ENCODE results near the gene TADA2A.
A peak's percentile ranks its signal among the peaks of the same experiment; 100 is the strongest.
"Not testable (repeated sequence)": the region's sequence is repeated elsewhere in the genome, so short reads cannot be mapped to it uniquely, and the experiment has no call there.

TADA2A gene

DNA sequence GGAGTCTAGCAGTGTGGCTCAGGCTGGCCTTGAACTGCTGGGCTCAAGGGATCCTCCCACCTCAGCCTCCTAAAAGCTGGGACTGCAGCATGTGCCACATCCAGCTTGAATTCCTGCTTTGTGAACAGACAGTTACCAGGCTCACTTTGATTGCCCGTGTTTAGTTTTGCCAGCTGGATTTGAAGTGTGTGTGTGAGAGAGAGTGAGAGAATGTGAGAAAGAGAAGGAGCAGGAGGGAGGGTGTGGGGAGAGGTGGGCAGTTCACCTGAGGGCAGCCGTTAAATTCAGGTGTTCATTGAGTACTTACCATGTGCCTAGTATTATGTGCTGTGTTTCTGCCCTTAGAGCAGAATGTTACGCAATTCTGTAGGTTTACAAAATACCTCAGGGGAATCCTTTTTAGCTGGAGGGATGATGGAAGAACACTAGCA, 87.7 kb downstream of the TADA2A start:
- DNase-seq, result no peak

DNA sequence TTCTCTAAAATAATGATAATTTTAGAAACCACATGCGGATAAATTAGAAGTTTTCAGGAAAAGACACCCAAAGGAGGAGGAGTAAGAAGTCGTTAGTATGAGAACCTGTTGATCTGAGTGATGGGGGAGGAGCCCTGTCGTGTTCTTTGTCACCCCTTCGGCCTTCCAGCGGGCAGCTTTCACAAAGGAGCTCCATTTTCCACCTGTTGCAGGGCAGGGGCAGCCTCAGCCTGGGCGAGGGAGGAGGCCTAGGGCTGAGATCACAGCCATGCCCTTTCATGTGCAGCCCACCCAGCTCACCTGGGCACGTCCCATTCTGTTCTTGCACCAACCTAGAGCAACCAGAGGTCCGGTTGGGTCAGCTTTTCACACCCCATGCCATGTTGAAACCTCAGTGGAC, 88.3 kb downstream of the TADA2A start:
- DNase-seq, result no peak

DNA sequence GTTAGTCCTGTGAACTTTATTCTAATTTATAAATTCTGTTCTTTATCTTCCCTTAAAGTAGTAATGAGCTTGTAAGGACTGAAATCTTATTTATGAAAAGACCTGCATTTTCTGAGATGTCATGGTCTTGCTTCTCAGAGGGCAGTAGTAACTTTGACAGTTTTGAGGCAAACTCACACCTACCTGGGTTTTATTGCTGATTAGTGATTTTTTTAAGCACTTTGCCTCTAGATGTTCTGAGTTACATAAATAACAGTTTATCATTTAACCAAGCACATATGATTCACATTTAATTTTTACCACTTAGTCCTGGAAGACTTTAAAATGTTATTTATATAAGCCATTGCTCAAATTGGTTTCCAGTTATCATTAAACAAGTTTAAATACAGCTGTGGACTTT, 93.7 kb downstream of the TADA2A start:
- no peak for DNase-seq

DNA sequence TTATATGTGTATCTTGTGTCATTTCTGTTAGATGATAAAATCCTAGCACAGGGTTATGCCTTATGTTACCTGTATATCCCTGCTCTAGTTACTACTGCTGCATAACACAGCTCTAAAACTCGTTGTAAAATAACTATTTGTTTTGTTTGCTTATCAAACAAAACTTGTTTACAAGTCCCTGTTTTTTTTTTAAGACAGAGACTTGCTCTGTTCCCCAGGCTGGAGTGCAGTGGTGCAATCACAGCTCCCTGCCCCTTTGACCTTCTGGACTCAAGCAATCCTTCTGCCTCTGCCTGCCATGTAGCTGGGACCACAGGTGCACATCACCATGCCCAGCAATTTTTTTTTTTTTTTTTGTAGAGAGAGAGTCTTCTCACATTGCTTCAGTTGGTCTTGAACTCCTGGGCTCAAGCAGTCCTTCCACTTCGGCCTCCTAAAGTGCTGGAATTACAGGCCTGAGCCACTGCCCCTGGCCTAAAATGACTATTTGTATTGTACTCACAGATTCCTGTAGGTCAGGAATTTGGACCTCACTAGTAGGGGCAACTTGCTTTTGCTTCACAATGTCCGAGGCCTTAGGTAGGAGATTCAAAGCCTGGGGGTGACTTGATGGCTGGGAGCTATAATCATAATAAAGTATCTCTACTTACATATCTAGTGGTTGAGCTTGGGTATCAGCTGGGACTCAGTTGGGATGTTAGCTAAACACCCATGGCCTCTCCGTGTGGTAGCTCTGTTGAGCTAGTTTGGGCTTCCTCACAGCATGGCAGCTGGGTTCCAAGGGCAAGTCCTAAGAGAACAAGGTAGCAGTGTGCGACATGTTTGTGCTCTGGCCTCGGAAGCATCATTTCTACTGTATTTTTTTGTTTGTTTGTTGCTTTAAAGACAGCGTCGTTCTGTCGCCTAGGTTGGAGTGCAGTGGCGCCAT, 95.6 kb downstream of the TADA2A start:
- no peak for DNase-seq

DNA sequence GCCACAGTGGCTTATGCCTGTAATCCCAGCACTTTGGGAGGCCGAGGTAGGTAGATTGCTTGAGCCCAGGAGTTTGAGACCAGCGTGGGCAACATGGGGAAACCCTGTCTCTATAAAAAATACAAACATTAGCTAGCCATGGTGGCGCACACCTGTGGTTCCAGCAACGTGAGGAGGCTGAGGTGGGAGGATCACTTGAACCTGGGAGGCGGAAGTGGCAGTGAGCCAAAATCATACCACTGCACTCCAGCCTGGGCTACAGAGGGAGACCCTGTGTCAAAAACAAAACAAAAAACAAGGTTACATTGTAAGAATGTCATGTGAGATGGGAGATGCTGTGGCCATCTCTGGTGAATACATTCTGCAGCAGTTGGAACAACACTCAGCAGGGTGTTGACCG, 96.5 kb downstream of the TADA2A start:
- no peak for DNase-seq

DNA sequence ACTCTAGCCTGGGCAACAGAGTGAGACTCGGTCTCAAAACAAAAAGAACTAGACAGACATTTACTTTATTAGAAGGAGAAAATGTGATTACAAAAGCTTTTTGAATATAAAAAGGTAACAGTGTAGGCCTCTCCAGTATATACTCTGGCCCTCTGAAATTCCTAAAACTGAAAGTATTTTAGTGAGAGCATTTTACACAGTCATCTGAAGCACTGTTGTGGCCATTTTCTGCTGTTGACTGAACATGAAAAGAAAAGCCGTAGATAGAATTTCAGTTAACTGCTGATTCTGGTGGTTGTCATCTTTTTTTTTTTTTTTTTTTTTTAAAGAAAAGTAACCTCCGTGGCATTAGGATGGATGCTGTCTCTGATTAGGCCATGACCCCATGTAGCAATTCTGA, 98.6 kb downstream of the TADA2A start:
- DNase-seq, result no peak

DNA sequence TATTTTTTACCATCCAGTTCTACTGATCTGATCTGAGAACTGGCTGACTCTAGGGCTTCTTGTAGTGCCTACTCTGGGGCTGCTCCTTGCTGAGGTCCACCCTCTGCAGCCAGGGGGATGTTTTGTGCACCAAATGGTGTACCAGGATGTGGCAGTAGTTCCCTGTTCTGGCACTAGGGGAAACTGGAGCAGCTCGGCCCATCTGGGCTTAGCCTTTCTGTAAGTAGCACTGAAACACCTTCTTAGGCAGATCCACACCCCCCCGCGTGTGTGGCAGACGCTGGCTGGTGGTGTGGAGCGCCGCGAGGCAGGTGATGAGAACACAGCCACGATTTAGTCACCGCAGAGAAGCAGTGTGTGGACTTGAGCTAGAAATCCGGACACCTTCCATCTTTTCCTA, 100.0 kb downstream of the TADA2A start:
- peak in 1 of 2 experiments; percentile 39 for DNase-seq

DNA sequence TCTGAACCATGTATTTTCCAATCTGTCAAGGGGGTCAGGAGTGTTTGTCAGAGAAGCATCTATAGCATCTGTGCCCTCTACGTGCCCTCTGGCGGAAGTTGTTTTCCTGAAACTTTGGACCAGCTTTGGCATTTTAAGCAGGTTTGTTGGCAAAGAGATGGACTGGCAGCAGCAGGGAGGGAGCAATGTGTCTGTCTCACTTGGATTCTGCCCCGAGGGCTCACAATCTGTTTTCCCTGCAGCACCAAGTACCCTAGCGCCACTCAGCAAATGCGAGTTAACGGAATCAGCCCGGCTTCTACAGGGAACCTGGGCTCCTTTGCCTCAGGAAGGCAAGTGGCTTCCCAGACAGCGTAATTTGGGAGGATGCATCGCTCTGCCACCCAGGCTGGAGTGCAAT, 100.4 kb downstream of the TADA2A start:
- DNase-seq, result no peak

DNA sequence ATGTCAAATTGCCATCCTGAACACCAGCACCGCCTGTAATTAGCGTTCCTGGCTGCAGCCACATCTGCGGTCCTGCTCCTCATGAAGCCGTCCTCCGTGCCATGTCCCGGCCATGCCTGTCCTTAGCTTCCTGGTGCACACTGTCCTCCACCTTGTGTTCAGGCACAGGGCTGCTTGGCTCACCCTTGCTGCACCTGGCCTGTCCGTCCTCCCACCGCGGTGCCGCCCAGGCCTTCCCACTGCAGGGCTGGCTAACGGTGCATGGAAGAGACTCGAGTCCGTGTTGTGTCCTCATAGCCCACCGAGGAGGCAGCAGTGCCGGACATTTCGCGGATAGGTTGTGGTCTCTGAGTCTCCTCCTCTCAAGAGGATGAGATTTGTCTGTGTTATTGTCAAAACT, 103.4 kb downstream of the TADA2A start:
- no peak for DNase-seq

DNA sequence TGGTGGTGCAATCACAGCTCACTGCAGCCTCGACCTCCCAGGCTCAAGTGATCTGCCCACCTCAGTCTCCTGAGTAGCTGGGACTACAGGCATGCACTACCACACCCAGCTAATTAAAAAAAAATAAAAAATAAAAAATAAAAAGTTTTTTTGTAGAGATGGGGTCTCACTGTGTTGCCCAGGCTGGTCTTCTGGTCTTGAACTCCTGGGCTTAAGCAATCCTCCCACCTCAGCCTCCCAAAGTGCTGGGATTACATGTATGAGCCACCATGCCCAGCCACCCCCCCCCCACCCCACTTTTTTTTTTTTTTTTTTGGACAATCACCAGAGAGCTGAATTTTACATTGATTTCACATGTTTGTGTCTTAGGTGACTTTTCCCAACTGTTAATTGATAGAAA, 105.0 kb downstream of the TADA2A start:
- not testable (repeated sequence) for DNase-seq

DNA sequence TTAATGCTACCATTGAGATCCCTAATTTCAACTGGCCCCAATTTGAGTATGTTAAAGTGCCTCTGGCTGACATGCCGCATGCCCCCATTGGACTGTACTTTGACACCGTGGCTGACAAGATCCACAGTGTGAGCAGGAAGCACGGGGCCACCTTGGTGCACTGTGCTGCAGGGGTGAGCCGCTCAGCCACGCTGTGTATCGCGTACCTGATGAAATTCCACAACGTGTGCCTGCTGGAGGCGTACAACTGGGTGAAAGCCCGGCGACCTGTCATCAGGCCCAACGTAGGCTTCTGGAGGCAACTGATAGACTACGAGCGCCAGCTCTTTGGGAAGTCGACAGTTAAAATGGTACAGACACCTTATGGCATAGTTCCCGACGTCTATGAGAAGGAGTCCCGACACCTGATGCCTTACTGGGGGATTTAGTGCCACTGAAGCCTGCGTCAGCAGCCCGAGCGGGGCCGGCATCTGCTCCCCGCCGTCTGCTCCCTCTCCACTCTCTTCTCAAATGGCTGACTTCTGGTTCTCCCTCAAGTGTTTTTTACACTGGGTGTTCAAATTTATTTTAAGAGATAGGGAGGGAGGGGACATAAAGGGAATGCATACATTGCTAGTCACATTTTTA, 105.9 kb downstream of the TADA2A start:
- no peak for DNase-seq

DNA sequence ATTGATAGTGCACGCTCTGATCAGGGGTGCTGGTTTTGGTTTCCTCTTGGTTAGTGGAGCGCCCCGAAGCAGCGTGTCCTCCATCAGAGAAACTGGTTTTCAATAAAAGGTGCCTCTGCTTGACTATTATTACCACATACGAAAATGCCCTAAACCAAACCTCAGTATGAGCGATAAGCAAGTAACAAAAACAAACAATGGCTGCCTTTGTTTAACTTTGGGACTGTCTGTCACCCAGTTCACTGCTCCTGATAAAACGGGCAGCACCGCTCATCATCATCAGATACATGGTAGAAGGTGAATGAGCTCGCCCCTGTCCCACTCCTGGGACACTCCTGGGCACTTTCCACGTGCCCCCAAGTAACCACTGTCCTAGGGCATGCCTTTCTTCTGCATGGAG, 107.0 kb downstream of the TADA2A start:
- no peak for DNase-seq

DNA sequence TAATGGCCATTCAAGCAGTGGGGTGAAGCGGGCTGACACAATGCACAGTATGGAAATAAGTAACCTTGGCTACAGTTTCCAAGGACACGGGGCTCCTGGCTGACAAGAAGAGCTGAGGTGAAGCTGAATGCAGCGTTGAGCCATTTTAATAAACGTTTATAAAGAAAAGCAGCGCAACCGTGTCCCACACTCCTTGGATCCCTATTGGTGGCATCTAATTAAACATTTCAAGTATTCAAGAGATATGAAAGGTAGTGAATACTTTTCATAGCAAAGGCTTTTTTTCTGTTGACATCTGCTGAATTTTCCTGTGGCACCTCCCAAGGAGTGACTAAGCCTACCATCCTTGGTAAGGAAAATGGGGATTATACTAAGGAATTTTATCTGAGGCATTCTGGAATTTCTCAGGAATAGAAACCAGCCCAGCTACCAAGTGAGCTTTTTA, 109.5 kb downstream of the TADA2A start:
- no peak for DNase-seq

DNA sequence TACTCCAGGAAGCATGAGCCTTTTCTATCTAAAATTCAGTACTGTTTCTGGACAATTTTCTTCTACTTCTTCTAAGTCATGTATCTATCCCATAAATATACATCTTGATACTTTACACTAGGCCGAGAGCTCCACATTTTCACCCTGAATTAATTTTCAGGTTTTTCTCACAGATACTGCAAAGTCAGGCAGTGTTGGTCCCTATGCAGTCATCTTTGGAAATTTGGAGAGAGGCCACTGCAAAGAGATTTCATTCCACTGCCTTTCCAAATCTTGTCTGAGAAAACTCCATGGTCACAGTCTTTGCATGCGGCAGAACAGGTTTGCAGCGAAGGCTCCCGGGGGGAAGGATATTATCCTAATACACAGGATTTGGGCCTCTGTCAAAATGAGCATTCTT, 111.2 kb downstream of the TADA2A start:
- no peak for DNase-seq

DNA sequence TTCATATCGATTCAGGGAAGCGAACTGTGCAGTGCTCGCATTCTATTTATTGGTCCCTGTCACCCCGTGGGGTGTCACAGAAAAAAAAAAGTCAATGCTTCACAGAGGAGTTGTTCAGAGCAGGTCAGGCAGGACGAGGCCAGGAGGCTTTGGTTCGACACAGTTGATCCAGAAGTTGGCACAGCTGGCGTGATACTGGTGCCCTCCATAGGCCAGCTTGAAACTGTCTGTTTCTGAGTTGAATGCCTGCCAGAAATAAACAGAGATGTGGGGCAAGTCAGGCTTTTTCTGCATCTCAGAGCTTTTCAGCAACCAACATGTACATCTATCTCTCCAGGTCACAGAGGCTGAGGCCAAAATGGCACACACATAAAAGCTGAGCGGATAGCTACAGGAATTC, 112.1 kb downstream of the TADA2A start:
- no peak for DNase-seq

DNA sequence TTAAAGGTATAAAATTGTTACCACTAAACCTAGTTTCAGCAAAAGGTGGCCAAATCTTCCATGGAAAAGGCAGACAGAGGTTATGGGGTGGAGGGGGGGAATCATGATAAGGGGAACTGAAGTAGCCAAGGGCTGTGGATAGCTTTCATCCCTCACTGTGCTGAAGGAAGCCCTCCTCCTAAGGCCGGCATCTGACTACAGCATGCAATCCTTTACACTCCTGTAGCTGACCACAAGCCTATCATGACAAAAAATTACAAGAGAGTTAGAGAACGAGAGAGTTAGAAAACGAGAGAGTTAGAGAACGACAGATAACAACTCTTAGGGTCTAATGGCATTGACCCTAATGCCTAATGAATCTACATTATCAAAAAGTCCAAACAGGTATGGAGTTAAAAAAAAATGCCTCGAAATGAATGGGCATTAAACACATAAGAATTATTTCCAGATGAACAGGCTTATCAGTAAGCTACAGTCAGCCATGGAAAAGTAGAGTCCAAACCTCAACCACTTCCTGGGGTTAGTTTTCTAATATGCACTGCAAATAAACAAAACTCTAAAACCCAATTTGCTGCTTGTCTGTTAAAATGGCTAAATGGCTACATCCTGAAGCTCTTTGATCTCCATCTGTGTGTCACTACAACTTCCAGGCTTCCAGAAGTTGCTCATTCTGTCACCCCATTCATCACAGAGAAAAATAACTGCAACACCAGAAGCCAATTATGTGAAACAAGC, 112.7 kb downstream of the TADA2A start:
- DNase-seq, result no peak

DNA sequence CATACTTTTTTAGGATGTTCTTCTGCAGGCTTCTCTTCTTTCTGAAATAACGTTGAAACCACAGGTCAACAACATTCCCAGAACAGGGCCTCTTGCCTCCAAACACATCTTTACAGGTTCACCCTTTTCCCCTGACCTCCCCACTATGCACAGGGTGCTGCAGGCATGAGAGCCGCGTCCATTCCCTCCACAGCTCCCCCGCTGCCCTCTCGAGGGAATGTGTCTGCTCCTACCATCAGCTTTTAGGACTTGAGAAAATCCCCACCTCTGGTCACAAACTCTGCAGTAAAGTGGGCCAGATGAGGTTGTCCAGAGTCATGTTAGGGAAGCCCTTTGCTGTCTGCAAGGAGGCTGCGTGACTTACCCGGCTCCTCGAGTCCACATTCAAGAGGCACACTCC, 113.5 kb downstream of the TADA2A start:
- DNase-seq, result no peak

DNA sequence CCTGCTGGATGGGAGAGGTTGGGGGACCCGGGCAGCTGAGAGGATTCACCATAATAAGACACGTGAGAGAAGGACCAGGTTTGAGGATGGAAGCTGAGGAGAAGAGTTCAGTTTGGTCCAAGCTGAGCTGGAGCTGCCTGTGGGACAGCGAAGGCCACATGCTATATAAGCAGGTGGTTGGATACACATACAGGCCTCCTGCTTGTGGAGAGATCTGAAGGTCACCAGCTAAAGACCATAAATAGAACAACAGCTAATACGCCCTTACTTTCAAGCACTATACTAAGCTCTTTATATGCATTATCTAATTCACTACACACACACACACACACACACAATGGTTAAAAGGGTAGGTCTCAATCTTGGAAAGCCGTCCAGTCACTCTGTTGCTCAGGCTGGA, 115.1 kb downstream of the TADA2A start:
- no peak for DNase-seq

DNA sequence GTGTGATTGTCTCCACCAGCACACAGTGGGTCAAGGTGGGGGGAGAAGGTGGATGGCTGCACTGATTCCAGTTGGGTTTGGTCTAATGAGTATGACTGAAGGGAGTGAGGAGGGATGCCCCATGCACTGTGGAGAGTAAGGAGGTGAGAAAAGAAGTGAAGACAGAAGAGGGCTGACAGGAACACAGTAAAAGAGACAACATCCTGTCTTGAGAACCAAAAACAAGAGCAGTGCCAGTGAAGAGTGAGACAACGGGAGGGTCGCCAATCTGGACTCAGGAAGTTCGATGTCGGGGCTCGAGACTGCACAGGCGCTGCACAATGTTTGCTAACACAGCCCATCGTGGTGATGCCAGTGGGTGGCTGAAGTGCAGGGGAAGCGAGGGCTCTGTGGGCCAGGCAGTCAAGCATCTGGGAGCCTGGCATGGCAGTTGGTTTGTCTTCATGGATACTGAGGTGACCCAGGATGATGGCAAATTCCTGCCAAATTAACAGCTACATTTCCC, 117.1 kb downstream of the TADA2A start:
- DNase-seq, result no peak

DNA sequence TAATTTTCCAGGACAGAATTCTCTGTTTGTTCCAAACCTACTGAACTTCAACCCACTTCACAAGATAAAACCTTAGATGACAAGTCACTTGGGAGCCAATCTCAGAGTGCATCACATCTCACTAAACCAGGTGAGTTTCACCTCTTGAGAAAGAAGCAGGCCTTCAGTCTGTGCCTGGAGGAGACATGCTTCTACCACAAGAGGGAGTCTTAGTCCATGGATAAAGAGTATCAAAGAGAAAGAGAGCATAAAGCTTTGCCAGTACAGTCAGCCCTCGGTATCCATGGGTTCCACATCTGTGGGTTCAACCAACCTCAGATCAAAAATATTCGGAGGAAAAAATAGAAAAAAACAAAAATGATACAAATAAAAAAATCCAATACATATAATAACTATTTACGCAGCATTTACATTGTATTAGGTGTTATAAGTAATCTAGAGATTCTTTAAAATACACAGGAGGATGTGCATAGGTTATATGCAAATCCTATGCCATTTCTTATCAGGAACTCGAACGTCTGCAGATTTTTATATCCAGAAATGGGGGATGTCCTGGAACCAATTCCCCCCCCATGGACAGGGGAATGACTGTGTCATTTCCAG, 120.7 kb downstream of the TADA2A start:
- no peak for DNase-seq
